Left lung (tissue), 10 donors: Measurements from ENCODE around the gene UBE2B. TPM values are rescaled to one million over a fixed set of nuclear protein-coding genes. Genes with fewer than 3 reads are reported as not detected.

Experiments
- ATAC-seq: fragments of 200-7000 bp; cut with Tn5 transposase; one replicate; pipeline ENCODE4 v1.9.1; 2020; ENCODE audit warnings: moderate library complexity
- DNase-seq, 4 donors: peaks; one replicate each; pipeline ENCODE4 v3.0.0-alpha.2; 2013 to 2020
- H3K27ac ChIP-seq, 2 donors: fragments of 200-600 bp; sonication (generic) in 1 of 2; one replicate each; pipeline versions ENCODE4 v1.5.0 to v1.8.0; 2020 to 2021
- H3K27me3 ChIP-seq, 2 donors: fragments of 200-600 bp; sonication (generic) in 1 of 2; one replicate each; pipeline versions ENCODE4 v1.5.0 to v1.8.0; 2020 to 2021
- H3K36me3 ChIP-seq, 2 donors: fragments of 200-600 bp; sonication (generic) in 1 of 2; one replicate each; pipeline versions ENCODE4 v1.5.0 to v1.8.0; 2020 to 2021
- H3K4me1 ChIP-seq, 2 donors: fragments of 200-600 bp; one replicate each; pipeline ENCODE4 v1.8.0; 2021
- H3K4me3 ChIP-seq, 2 donors: fragments of 200-600 bp; sonication (generic) in 1 of 2; one replicate each; pipeline versions ENCODE4 v1.5.0 to v1.8.0; 2020 to 2021; ENCODE audit warnings: mild to moderate bottlenecking in 1 of 2
- H3K9me3 ChIP-seq, 2 donors: fragments of 200-600 bp; sonication (generic) in 1 of 2; one replicate each; pipeline versions ENCODE4 v1.5.0 to v1.8.0; 2020 to 2021
- CTCF ChIP-seq, 2 donors: fragments of 200-600 bp; sonication (generic) in 1 of 2; IDR thresholded peaks; one replicate each; pipeline versions ENCODE4 v1.5.0 to v1.8.0; 2021; ENCODE audit warnings: antibody characterized with exemption in 2 of 2
- intact Hi-C, 2 donors: fragments of 100-400 bp; cut with DNase I; formaldehyde crosslinking; loops; one replicate each; pipeline versions ENCODE4 v1.11.2 to v1.14.2; 2022
- polyA plus RNA-seq, 6 donors: library from polyadenylated mRNA; unstranded; fragments of 120-200 nt; gene quantifications; one replicate each; pipeline ENCODE4 v1.2.1, GENCODE V29; 2013; ENCODE audit not compliant: insufficient read length in 6 of 6
- total RNA-seq, 2 donors: library from RNA; stranded (reverse); fragmentation: NEBNext Ultra II Directional; extraction: Animal tissue kit (Norgen Biotek cat#: 25700); gene quantifications; one replicate each; pipeline ENCODE4 v1.2.1, GENCODE V29; 2021
- donor health status: DM: no; HTN: yes; CAD: no.
- donor health status: DM: no; HTN: no; CAD: no.

The UBE2B gene
- total and polyA plus RNA-seq, 8 donors: 95.9 to 143 (median 124) TPM

GRCh38 chr5:134430001-134430569 is 58.7 kb downstream of the UBE2B start:
- Histone ChIP-seq H3K4me3 (no peak overlapping the region), H3K27me3 (no peaks in the 10 kb centered on the region), H3K27ac (no peak overlapping the region), H3K4me1 (no peaks in the 10 kb centered on the region), H3K36me3 (no peaks in the 10 kb centered on the region), H3K9me3 (no peaks in the 10 kb centered on the region)
- no peak for TF ChIP-seq CTCF (IDR thresholded peaks at IDR 0.05)
- no peak for ATAC-seq
- intact Hi-C loops: no loop called here
- no peak for DNase-seq

- Histone ChIP-seq H3K4me3 (no peak overlapping the region), H3K27ac (no peak overlapping the region), H3K27me3 (no peaks in the 10 kb centered on the region), H3K36me3 (no peaks in the 10 kb centered on the region), H3K4me1 (peaks cover 7 to 13% of the 10 kb centered on the region in 2 donors), H3K9me3 (no peaks in the 10 kb centered on the region)
- DNase-seq (no peak), ATAC-seq (no peak)
- no peak for TF ChIP-seq CTCF (IDR thresholded peaks at IDR 0.05)
- intact Hi-C loops: no loop called here
Measured at GRCh38 chr5:134432174-134432573, 60.8 kb downstream of the UBE2B start.

GRCh38 chr5:134432677-134433359 is 61.4 kb downstream of the UBE2B start:
- intact Hi-C loops: no loop called here
- no peaks in the 10 kb centered on the region for H3K9me3 ChIP-seq
- ATAC-seq (no peak), DNase-seq (no peak)
- no peak overlapping the region for H3K27ac ChIP-seq
- no peak overlapping the region for H3K4me3 ChIP-seq
- H3K27me3 ChIP-seq: no peaks in the 10 kb centered on the region
- TF ChIP-seq CTCF (IDR thresholded peaks at IDR 0.05): no peak
- no peaks in the 10 kb centered on the region for H3K36me3 ChIP-seq
- peaks cover 13 to 19% of the 10 kb centered on the region in 2 donors for H3K4me1 ChIP-seq

- DNase-seq (no peak), ATAC-seq (no peak)
- intact Hi-C loops: no loop called here
- Histone ChIP-seq H3K36me3 (no peaks in the 10 kb centered on the region), H3K9me3 (no peaks in the 10 kb centered on the region), H3K27ac (no peak overlapping the region), H3K4me3 (no peak overlapping the region), H3K27me3 (no peaks in the 10 kb centered on the region), H3K4me1 (peaks cover 32 to 44% of the 10 kb centered on the region in 2 donors)
- TF ChIP-seq CTCF (IDR thresholded peaks at IDR 0.05): no peak
Measured at GRCh38 chr5:134435560-134435959, 64.2 kb downstream of the UBE2B start.

- no peaks in the 10 kb centered on the region for H3K27me3 ChIP-seq
- H3K27ac ChIP-seq: peak overlapping the region; percentile 69 to 88
- intact Hi-C loops: no loop called here
- ATAC-seq (peak; percentile 83), DNase-seq (peak in 3 of 4 donors; percentile 81 to 90 (median 86))
- peaks cover 32 to 44% of the 10 kb centered on the region in 2 donors for H3K4me1 ChIP-seq
- no peak for TF ChIP-seq CTCF (IDR thresholded peaks at IDR 0.05)
- H3K4me3 ChIP-seq: peak overlapping the region in 1 of 2 donors; percentile 9
- no peaks in the 10 kb centered on the region for H3K9me3 ChIP-seq
- no peaks in the 10 kb centered on the region for H3K36me3 ChIP-seq
Measured at GRCh38 chr5:134436523-134437339, 65.4 kb downstream of the UBE2B start.
